Osteocyte (in vitro differentiated cells): ENCODE results near the gene NCK2. TPM values are rescaled to one million over a fixed set of nuclear protein-coding genes. Genes with fewer than 3 reads are reported as not detected.

Source experiments
- DNase-seq: peaks from one replicate; pipeline ENCODE4 v3.0.0; 2021; ENCODE audit warnings: mixed read lengths; ENCODE audit not compliant: unreplicated experiment; ENCODE audit errors: extremely low spot score
- H3K27ac Mint-ChIP-seq: one replicate; pipeline ENCODE4 v1.8.0; 2021; ENCODE audit warnings: mild to moderate bottlenecking, mixed read lengths; ENCODE audit not compliant: unreplicated experiment
- H3K27me3 Mint-ChIP-seq: one replicate; pipeline ENCODE4 v1.8.0; 2021; ENCODE audit warnings: mixed read lengths; ENCODE audit not compliant: unreplicated experiment
- H3K36me3 Mint-ChIP-seq: one replicate; pipeline ENCODE4 v1.8.0; 2021; ENCODE audit warnings: mixed read lengths; ENCODE audit not compliant: unreplicated experiment
- H3K4me1 Mint-ChIP-seq: one replicate; pipeline ENCODE4 v1.8.0; 2021; ENCODE audit warnings: mixed read lengths; ENCODE audit not compliant: unreplicated experiment
- H3K4me3 Mint-ChIP-seq: one replicate; pipeline ENCODE4 v1.8.0; 2021; ENCODE audit warnings: mild to moderate bottlenecking, moderate library complexity, mixed read lengths; ENCODE audit not compliant: unreplicated experiment
- H3K9me3 Mint-ChIP-seq: one replicate; pipeline ENCODE4 v1.8.0; 2021; ENCODE audit warnings: mixed read lengths; ENCODE audit not compliant: unreplicated experiment
- total RNA-seq: library from RNA; stranded (reverse); gene quantifications from 2 replicates; pipeline ENCODE4 v1.2.1, GENCODE V29; 2021
- TF ChIP-seq, protein P1 (sequence below): fragments of 200-600 bp; sonication (generic); IDR thresholded peaks from 2 replicates; pipeline ENCODE4 v1.5.0; 2021; ENCODE audit warnings: antibody characterized with exemption, mild to moderate bottlenecking, moderate library complexity

NCK2 gene
- total RNA-seq, 1 donor from 2014 or later: 39.5 TPM

GRCh38 chr2:105882341-105882740, 137.6 kb downstream of the NCK2 start:
- H3K27ac Mint-ChIP-seq: no peak overlapping the region
- TF ChIP-seq, protein P1, sequence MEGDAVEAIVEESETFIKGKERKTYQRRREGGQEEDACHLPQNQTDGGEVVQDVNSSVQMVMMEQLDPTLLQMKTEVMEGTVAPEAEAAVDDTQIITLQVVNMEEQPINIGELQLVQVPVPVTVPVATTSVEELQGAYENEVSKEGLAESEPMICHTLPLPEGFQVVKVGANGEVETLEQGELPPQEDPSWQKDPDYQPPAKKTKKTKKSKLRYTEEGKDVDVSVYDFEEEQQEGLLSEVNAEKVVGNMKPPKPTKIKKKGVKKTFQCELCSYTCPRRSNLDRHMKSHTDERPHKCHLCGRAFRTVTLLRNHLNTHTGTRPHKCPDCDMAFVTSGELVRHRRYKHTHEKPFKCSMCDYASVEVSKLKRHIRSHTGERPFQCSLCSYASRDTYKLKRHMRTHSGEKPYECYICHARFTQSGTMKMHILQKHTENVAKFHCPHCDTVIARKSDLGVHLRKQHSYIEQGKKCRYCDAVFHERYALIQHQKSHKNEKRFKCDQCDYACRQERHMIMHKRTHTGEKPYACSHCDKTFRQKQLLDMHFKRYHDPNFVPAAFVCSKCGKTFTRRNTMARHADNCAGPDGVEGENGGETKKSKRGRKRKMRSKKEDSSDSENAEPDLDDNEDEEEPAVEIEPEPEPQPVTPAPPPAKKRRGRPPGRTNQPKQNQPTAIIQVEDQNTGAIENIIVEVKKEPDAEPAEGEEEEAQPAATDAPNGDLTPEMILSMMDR: no peak
- H3K4me1 Mint-ChIP-seq: peaks cover 20% of the 10 kb centered on the region
- H3K36me3 Mint-ChIP-seq: peaks cover 19% of the 10 kb centered on the region
- H3K27me3 Mint-ChIP-seq: no peaks in the 10 kb centered on the region
- DNase-seq: no peak
- no peak overlapping the region for H3K4me3 Mint-ChIP-seq
- H3K9me3 Mint-ChIP-seq: peaks cover 4% of the 10 kb centered on the region

GRCh38 chr2:105882920-105883435, 138.3 kb downstream of the NCK2 start:
- Mint-ChIP-seq H3K36me3 (peaks cover 19% of the 10 kb centered on the region), H3K4me3 (no peak overlapping the region), H3K4me1 (peaks cover 20% of the 10 kb centered on the region), H3K27me3 (no peaks in the 10 kb centered on the region), H3K9me3 (peaks cover 4% of the 10 kb centered on the region), H3K27ac (no peak overlapping the region)
- TF ChIP-seq, protein P1: no peak
- DNase-seq: no peak

DNA sequence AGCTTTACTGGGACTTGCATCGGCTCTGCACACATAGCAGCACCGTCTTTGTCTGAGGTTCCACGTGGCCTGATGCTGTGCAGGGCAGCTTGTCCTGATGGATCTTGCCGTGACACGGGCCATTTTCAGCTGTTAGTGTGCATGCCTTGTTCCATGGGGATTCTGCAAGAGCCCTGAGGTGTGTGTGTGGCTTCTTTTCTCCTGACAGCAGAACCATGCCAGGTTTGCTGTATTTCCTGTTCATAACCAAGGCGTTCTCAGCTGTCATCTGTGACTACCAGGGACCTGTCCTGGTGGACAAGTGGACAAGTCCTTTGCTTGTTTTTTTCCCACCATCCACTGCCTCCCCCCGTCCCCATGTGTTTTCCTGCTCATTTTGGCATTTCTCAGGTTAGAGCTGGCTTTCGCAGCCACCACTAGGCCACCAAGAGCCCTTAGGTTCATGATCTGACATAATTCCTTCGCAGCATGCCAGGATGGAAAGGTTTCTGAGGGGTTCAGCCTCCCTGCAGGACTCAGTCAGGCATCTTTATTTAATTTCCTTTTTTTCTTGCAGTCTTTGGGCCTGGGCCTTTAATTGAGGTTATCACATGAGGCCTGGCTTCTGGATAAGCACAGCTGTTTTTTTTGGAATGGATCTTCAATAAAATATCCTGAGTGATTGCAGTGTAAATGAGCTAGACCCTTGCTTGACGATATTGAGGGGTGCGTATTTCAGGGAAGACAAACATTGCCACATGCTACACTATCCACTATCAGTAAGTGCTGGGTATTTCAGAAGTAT, 139.4 kb downstream of the NCK2 start:
- H3K36me3 Mint-ChIP-seq: peaks cover 17% of the 10 kb centered on the region
- H3K27ac Mint-ChIP-seq: no peak overlapping the region
- no peak overlapping the region for H3K4me3 Mint-ChIP-seq

GRCh38 chr2:105885456-105885855, 140.7 kb downstream of the NCK2 start:
- Mint-ChIP-seq H3K36me3 (peaks cover 18% of the 10 kb centered on the region), H3K4me1 (peaks cover 14% of the 10 kb centered on the region), H3K9me3 (peaks cover 8% of the 10 kb centered on the region), H3K27me3 (no peaks in the 10 kb centered on the region), H3K4me3 (no peak overlapping the region), H3K27ac (peak overlapping the region; percentile 9)
- DNase-seq: no peak
- TF ChIP-seq, protein P1: no peak

More for the DNA sequence above, 139.4 kb downstream of the NCK2 start:
- TF ChIP-seq, protein P1: no peak
- Mint-ChIP-seq H3K27me3 (no peaks in the 10 kb centered on the region), H3K9me3 (peaks cover 9% of the 10 kb centered on the region), H3K4me1 (peaks cover 20% of the 10 kb centered on the region)
- DNase-seq: no peak

DNA sequence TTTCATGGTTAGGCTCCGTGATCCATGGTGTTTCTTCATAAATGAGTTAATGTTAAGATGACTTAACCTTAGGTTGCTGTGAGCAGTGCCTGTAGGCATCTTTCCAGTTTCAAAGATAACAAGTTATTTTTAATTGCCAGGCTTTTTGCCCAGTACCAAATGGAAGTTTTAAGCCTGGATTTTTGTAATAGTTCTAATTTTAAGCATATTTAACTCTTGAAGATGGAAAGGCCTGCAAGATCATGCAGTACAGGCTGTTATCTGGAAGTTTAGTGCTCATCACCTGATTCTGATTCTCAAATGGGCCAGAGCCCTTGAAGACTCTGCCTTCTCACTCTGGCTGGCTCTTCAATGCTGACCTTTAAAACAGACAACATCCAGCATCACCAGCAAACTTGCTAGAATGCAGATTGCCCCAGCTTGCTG, 141.3 kb downstream of the NCK2 start:
- TF ChIP-seq, protein P1: no peak
- Mint-ChIP-seq H3K4me3 (no peak overlapping the region), H3K4me1 (peaks cover 14% of the 10 kb centered on the region), H3K27ac (peak overlapping the region; percentile 9), H3K36me3 (peaks cover 19% of the 10 kb centered on the region), H3K27me3 (no peaks in the 10 kb centered on the region), H3K9me3 (peaks cover 8% of the 10 kb centered on the region)
- DNase-seq: no peak
